Retinal pigment epithelial cell (primary cell): ENCODE measurements around the gene PLA2G2A.
"Not testable (repeated sequence)": the region's sequence is repeated elsewhere in the genome, so short reads cannot be mapped to it uniquely, and the experiment has no call there.

Experiments
- DNase-seq: peaks from one replicate; pipeline ENCODE4 v3.0.0-alpha.2; 2010; ENCODE audit warnings: low read depth
- H3K4me3 ChIP-seq: 2 replicates; pipeline ENCODE4 v1.5.1; 2011; ENCODE audit warnings: mild to moderate bottlenecking, low read length, control low read depth, moderate library complexity
- CTCF ChIP-seq: conservative IDR thresholded peaks from 2 replicates; pipeline ENCODE4 v1.5.1; 2011; ENCODE audit warnings: low read depth, low read length, control low read depth, inconsistent platforms

The PLA2G2A gene

GRCh38 chr1:19934336-19934735, 45.1 kb downstream of the PLA2G2A start:
- no peak for DNase-seq
- H3K4me3 ChIP-seq = no peak overlapping the region
- TF ChIP-seq CTCF = no peak

- no peak for TF ChIP-seq CTCF
- DNase-seq = no peak
- H3K4me3 ChIP-seq = no peak overlapping the region
Observed at GRCh38 chr1:19932866-19933265, 46.6 kb downstream of the PLA2G2A start.

- DNase-seq = not testable (repeated sequence)
Observed at GRCh38 chr1:19927130-19927421, 52.3 kb downstream of the PLA2G2A start.

GRCh38 chr1:19926296-19927129, 52.9 kb downstream of the PLA2G2A start:
- no peak for TF ChIP-seq CTCF
- no peak for DNase-seq
- no peak overlapping the region for H3K4me3 ChIP-seq

More at GRCh38 chr1:19927130-19927421, 52.3 kb downstream of the PLA2G2A start:
- not testable (repeated sequence) for H3K4me3 ChIP-seq
